Neural crest cell (in vitro differentiated cells): Measurements from ENCODE around the gene ZMYM1. TPM values are rescaled to one million over a fixed set of nuclear protein-coding genes. Genes with fewer than 3 reads are reported as not detected.

Experiments used
- DNase-seq: peaks from one replicate; pipeline ENCODE4 v3.0.0; 2021; ENCODE audit warnings: low read depth, mixed read lengths, low spot score
- H3K27ac Mint-ChIP-seq: one replicate; pipeline ENCODE4 v1.8.0; 2021; ENCODE audit warnings: mild to moderate bottlenecking, mixed read lengths; ENCODE audit not compliant: unreplicated experiment
- H3K27me3 Mint-ChIP-seq: 2 replicates; pipeline ENCODE4 v1.8.0; 2021; ENCODE audit warnings: low read depth, mild to moderate bottlenecking, mixed read lengths
- H3K36me3 Mint-ChIP-seq: 2 replicates; pipeline ENCODE4 v1.8.0; 2021; ENCODE audit warnings: low read depth, mild to moderate bottlenecking, mixed read lengths
- H3K4me1 Mint-ChIP-seq: 2 replicates; pipeline ENCODE4 v1.8.0; 2021; ENCODE audit warnings: mixed read lengths
- H3K4me3 Mint-ChIP-seq: one replicate; pipeline ENCODE4 v1.8.0; 2021; ENCODE audit warnings: mild to moderate bottlenecking, mixed read lengths
- H3K9me3 Mint-ChIP-seq: 2 replicates; pipeline ENCODE4 v1.8.0; 2021; ENCODE audit warnings: mixed read lengths
- CTCF ChIP-seq: fragments of 200-600 bp; sonication (generic); conservative IDR thresholded peaks from 2 replicates; pipeline ENCODE4 v1.5.0; 2021; ENCODE audit warnings: antibody characterized with exemption, mild to moderate bottlenecking
- total RNA-seq: library from RNA; stranded (reverse); gene quantifications from 2 replicates; pipeline ENCODE4 v1.2.1, GENCODE V29; 2021

ZMYM1 gene
- total RNA-seq, 1 donor from 2014 or later = 29.3 TPM

GRCh38 chr1:35080171-35080854, 1.1 kb downstream of the ZMYM1 start:
- TF ChIP-seq CTCF = no peak
- H3K36me3 Mint-ChIP-seq = peaks cover 2% of the 10 kb centered on the region
- peaks cover 30% of the 10 kb centered on the region for H3K4me1 Mint-ChIP-seq
- H3K27me3 Mint-ChIP-seq = peaks cover 27% of the 10 kb centered on the region
- H3K4me3 Mint-ChIP-seq = peak overlapping the region; percentile 100
- DNase-seq = no peak
- H3K27ac Mint-ChIP-seq = peak overlapping the region; percentile 99
- no peaks in the 10 kb centered on the region for H3K9me3 Mint-ChIP-seq

GRCh38 chr1:35085421-35085820, 6.2 kb downstream of the ZMYM1 start:
- peak overlapping the region; percentile 19 for H3K4me3 Mint-ChIP-seq
- H3K9me3 Mint-ChIP-seq = no peaks in the 10 kb centered on the region
- peaks cover 19% of the 10 kb centered on the region for H3K4me1 Mint-ChIP-seq
- no peak overlapping the region for H3K27ac Mint-ChIP-seq
- no peak for TF ChIP-seq CTCF
- no peak for DNase-seq
- no peaks in the 10 kb centered on the region for H3K27me3 Mint-ChIP-seq
- peaks cover 2% of the 10 kb centered on the region for H3K36me3 Mint-ChIP-seq

DNA sequence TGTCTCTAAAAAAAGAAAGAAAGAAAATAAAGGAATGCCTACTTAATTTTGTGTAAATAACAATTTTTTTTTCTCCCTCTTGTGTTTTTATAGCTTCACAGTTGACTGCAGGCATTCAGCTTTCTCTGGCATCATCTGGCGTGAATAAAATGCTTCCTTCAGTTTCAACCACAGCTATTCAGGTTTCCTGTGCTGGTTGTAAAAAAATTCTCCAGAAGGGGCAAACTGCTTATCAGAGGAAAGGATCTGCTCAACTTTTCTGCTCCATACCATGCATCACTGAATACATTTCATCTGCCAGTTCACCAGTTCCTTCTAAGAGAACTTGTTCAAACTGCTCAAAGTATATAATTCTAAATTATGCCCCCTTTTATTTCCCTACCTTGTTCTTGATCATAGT, 18.0 kb downstream of the ZMYM1 start:
- H3K27me3 Mint-ChIP-seq = no peaks in the 10 kb centered on the region
- H3K27ac Mint-ChIP-seq = no peak overlapping the region
- no peaks in the 10 kb centered on the region for H3K9me3 Mint-ChIP-seq
- H3K36me3 Mint-ChIP-seq = peaks cover 16% of the 10 kb centered on the region
- no peak overlapping the region for H3K4me3 Mint-ChIP-seq
- no peak for DNase-seq
- TF ChIP-seq CTCF = no peak
- H3K4me1 Mint-ChIP-seq = no peaks in the 10 kb centered on the region

DNA sequence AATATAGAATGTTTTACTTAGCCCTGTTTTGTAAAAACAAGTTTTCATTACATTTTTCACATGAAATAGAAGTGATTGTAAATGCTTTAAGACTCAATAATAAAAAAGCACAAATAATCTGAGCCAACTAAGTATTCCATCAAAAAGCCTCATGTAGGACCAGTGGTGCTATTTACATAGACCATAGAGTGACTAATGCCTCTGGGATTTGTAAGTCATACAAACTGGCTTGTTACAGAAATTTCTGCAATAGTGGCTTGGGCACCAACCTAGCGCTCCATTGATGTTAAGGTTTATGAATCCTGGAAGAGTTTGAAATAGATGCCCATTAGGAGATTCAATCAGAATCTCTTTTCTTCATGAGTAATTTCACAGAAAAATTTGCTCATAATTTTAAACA, 31.9 kb downstream of the ZMYM1 start:
- Mint-ChIP-seq H3K9me3 (no peaks in the 10 kb centered on the region), H3K27ac (no peak overlapping the region), H3K36me3 (peaks cover 14% of the 10 kb centered on the region), H3K4me3 (no peak overlapping the region), H3K4me1 (no peaks in the 10 kb centered on the region), H3K27me3 (no peaks in the 10 kb centered on the region)
- no peak for DNase-seq
- TF ChIP-seq CTCF = no peak

GRCh38 chr1:35112668-35113067, 33.5 kb downstream of the ZMYM1 start:
- no peaks in the 10 kb centered on the region for H3K4me1 Mint-ChIP-seq
- H3K9me3 Mint-ChIP-seq = no peaks in the 10 kb centered on the region
- no peak overlapping the region for H3K27ac Mint-ChIP-seq
- H3K27me3 Mint-ChIP-seq = no peaks in the 10 kb centered on the region
- H3K36me3 Mint-ChIP-seq = peaks cover 15% of the 10 kb centered on the region
- no peak overlapping the region for H3K4me3 Mint-ChIP-seq
- no peak for DNase-seq
- TF ChIP-seq CTCF = peak; percentile 50
